K562 (cell line): Measurements from ENCODE around the gene MUC3A. TPM values are rescaled to one million over a fixed set of nuclear protein-coding genes. Genes with fewer than 3 reads are reported as not detected.

ENCODE experiments used
- CHCHD3 ChIP-seq: fragments of 250-450 bp; sonication (Bioruptor Pico); IDR thresholded peaks from 2 replicates; pipeline ENCODE4 v2.1.2; 2022; ENCODE audit warnings: mild to moderate bottlenecking
- DACH1 ChIP-seq: fragments of 450-650 bp; IDR thresholded peaks from 2 replicates; pipeline ENCODE4 v1.6.1; 2018; ENCODE audit not compliant: partially characterized antibody
- EHMT2 ChIP-seq: fragments of 450-650 bp; IDR thresholded peaks from 2 replicates; pipeline ENCODE4 v1.6.1; 2018; ENCODE audit warnings: antibody characterized with exemption
- HDAC6 ChIP-seq: IDR thresholded peaks from 2 replicates; pipeline ENCODE4 v1.6.1; 2012; ENCODE audit warnings: low read depth, mild to moderate bottlenecking, control low read depth, inconsistent platforms, low read length, moderate library complexity
- RBM17 ChIP-seq: fragments of 200-400 bp; formaldehyde crosslinking; IDR thresholded peaks from 2 replicates; pipeline ENCODE4 v1.6.1; 2017; ENCODE audit warnings: low read depth, mild to moderate bottlenecking, low read length, borderline replicate concordance
- SMC3 ChIP-seq: conservative IDR thresholded peaks from 2 replicates; pipeline ENCODE4 v1.6.1; 2011; ENCODE audit warnings: low read depth, low read length, improper control_type of control experiment; ENCODE audit not compliant: insufficient read depth
- SREBF2 ChIP-seq: sonication (generic); formaldehyde crosslinking; IDR thresholded peaks from 2 replicates; pipeline ENCODE4 v1.4.0; 2020; ENCODE audit warnings: mild to moderate bottlenecking, missing genetic modification reagents
- ZNF184 ChIP-seq: sonication (generic); formaldehyde crosslinking; IDR thresholded peaks from 2 replicates; pipeline ENCODE4 v1.5.0; 2020; ENCODE audit warnings: missing genetic modification reagents
- ZNF239 ChIP-seq: fragments of 250-450 bp; sonication (Bioruptor Pico); IDR thresholded peaks from 2 replicates; pipeline ENCODE4 v1.4.0; 2020; ENCODE audit warnings: mild to moderate bottlenecking
- ZNF778 ChIP-seq: fragments of 450-650 bp; formaldehyde crosslinking; IDR thresholded peaks from 2 replicates; pipeline ENCODE4 v1.4.0; 2020; ENCODE audit warnings: mild to moderate bottlenecking, moderate library complexity
- polyA plus RNA-seq, 8 experiments: library from polyadenylated mRNA; depleted of rRNA in 4 of 8; stranded (reverse) in 5 of 8; unstranded in 3 of 8; fragments of >200 nt; fragmentation: Nextera tagmentation in 2 of 8; fragmentation: Illumina TruSeq in 1 of 8; extraction: Ambion mirVana in 2 of 8; extraction: Trizol in 1 of 8; gene quantifications; 2 replicates each; pipeline versions ENCODE4 v1.2.1 to v1.2.3, GENCODE V29; 2011 to 2014; ENCODE audit warnings: inconsistent platforms in 1 of 8, missing spikeins in 1 of 8
- total RNA-seq, 7 experiments: library from RNA; depleted of rRNA in 6 of 7; stranded (reverse); fragments of >200 nt in 6 of 7; fragmentation: Illumina TruSeq in 2 of 7; extraction: Trizol in 2 of 7; gene quantifications; 2 replicates each; pipeline versions ENCODE4 v1.2.1 to v1.2.3, GENCODE V29; 2011 to 2021; ENCODE audit warnings: low replicate concordance in 1 of 7
- TF ChIP-seq, protein P1 (sequence below): fragments of 450-650 bp; IDR thresholded peaks from 2 replicates; pipeline ENCODE4 v1.6.1; 2016; ENCODE audit warnings: antibody characterized with exemption
- TF ChIP-seq, protein P2 (sequence below): fragments of 450-650 bp; IDR thresholded peaks from 2 replicates; pipeline ENCODE4 v1.6.1; 2016; ENCODE audit warnings: borderline replicate concordance
- TF ChIP-seq, protein P3 (sequence below): fragments of 250-450 bp; sonication (Bioruptor Pico); IDR thresholded peaks from 2 replicates; pipeline ENCODE4 v1.4.0; 2020; ENCODE audit warnings: mild to moderate bottlenecking
- TF ChIP-seq, protein P4 (sequence below): sonication (generic); formaldehyde crosslinking; IDR thresholded peaks from 2 replicates; pipeline ENCODE4 v1.8.0; 2022; ENCODE audit warnings: mild to moderate bottlenecking, low read depth, missing genetic modification reagents
- TF ChIP-seq, protein P5 (sequence below), 2 experiments: fragments of 450-650 bp in 1 of 2; sonication (generic) in 1 of 2; formaldehyde crosslinking in 1 of 2; IDR thresholded peaks in 1 of 2; conservative IDR thresholded peaks in 1 of 2; 2 replicates each; pipeline versions ENCODE4 v1.6.1 to v1.8.1; 2016 to 2023; ENCODE audit warnings: mild to moderate bottlenecking in 2 of 2, moderate library complexity in 2 of 2, inconsistent platforms in 1 of 2, missing genetic modification reagents in 1 of 2
- TF ChIP-seq, protein P6 (sequence below): sonication (generic); formaldehyde crosslinking; IDR thresholded peaks from 2 replicates; pipeline ENCODE4 v1.8.0; 2022; ENCODE audit warnings: missing genetic modification reagents, mild to moderate bottlenecking, borderline replicate concordance
- TF ChIP-seq, protein P7 (sequence below): sonication (generic); formaldehyde crosslinking; IDR thresholded peaks from 2 replicates; pipeline ENCODE4 v1.8.0; 2022; ENCODE audit warnings: mild to moderate bottlenecking, missing genetic modification reagents

Gene MUC3A
- total and polyA plus RNA-seq, 9 of the 15 experiments (the other 6 are each of a cell fraction or from before 2014, with no cell fraction given): 0.06 to 2.2 (median 0.20) TPM; not detected in 1

DNA sequence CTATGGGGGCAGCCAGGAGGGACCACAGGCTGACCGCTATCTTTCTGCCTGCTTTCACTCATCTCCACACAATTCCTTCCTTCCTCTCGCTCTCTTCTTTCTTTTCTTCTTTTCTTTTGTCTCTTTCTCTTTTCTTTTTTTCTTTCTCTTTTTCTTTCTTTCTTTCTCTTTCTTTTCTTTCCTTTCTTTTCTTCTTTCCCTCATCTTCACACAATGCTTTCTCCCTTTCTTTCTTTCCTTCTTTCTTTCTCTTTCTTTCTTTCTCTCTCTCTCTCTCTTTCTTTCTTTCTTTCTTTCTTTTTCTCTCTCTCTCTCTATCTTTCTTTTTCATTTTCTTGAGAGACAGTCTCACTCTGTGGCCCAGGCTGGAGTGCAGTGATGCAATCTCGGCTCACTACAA, 13.2 kb downstream of the MUC3A start (continued):
- TF ChIP-seq, protein P1, sequence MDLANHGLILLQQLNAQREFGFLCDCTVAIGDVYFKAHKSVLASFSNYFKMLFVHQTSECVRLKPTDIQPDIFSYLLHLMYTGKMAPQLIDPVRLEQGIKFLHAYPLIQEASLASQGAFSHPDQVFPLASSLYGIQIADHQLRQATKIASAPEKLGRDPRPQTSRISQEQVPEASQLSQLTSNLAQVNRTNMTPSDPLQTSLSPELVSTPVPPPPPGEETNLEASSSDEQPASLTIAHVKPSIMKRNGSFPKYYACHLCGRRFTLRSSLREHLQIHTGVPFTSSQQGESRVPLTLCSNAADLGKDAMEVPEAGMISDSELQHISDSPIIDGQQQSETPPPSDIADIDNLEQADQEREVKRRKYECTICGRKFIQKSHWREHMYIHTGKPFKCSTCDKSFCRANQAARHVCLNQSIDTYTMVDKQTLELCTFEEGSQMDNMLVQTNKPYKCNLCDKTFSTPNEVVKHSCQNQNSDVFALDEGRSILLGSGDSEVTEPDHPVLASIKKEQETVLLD: 0 out of 2 replicates have a peak, but pooled peaks have one; percentile 34
- TF ChIP-seq ZNF184 (no peak), RBM17 (no peak), ZNF778 (CRISPR knock-in tag) (no peak), ZNF239 (CRISPR knock-in tag) (no peak), SREBF2 (CRISPR knock-in tag) (no peak), DACH1 (no peak), SMC3 (no peak), CHCHD3 (no peak), EHMT2 (no peak), HDAC6 (no peak)
- TF ChIP-seq, protein P2, sequence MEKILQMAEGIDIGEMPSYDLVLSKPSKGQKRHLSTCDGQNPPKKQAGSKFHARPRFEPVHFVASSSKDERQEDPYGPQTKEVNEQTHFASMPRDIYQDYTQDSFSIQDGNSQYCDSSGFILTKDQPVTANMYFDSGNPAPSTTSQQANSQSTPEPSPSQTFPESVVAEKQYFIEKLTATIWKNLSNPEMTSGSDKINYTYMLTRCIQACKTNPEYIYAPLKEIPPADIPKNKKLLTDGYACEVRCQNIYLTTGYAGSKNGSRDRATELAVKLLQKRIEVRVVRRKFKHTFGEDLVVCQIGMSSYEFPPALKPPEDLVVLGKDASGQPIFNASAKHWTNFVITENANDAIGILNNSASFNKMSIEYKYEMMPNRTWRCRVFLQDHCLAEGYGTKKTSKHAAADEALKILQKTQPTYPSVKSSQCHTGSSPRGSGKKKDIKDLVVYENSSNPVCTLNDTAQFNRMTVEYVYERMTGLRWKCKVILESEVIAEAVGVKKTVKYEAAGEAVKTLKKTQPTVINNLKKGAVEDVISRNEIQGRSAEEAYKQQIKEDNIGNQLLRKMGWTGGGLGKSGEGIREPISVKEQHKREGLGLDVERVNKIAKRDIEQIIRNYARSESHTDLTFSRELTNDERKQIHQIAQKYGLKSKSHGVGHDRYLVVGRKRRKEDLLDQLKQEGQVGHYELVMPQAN: no peak
- TF ChIP-seq, protein P3, sequence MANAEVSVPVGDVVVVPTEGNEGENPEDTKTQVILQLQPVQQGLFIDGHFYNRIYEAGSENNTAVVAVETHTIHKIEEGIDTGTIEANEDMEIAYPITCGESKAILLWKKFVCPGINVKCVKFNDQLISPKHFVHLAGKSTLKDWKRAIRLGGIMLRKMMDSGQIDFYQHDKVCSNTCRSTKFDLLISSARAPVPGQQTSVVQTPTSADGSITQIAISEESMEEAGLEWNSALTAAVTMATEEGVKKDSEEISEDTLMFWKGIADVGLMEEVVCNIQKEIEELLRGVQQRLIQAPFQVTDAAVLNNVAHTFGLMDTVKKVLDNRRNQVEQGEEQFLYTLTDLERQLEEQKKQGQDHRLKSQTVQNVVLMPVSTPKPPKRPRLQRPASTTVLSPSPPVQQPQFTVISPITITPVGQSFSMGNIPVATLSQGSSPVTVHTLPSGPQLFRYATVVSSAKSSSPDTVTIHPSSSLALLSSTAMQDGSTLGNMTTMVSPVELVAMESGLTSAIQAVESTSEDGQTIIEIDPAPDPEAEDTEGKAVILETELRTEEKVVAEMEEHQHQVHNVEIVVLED: no peak
- TF ChIP-seq, protein P4, sequence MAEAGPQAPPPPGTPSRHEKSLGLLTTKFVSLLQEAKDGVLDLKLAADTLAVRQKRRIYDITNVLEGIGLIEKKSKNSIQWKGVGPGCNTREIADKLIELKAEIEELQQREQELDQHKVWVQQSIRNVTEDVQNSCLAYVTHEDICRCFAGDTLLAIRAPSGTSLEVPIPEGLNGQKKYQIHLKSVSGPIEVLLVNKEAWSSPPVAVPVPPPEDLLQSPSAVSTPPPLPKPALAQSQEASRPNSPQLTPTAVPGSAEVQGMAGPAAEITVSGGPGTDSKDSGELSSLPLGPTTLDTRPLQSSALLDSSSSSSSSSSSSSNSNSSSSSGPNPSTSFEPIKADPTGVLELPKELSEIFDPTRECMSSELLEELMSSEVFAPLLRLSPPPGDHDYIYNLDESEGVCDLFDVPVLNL (CRISPR knock-in tag): no peak
- TF ChIP-seq, protein P5, sequence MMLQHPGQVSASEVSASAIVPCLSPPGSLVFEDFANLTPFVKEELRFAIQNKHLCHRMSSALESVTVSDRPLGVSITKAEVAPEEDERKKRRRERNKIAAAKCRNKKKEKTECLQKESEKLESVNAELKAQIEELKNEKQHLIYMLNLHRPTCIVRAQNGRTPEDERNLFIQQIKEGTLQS (IDR thresholded peaks at IDR 0.05): peak; percentile 46; the same call in 1 of the 2 replicates
- TF ChIP-seq, protein P5 (CRISPR knock-in tag; conservative IDR thresholded peaks at IDR 0.05): no peak
- TF ChIP-seq, protein P6, sequence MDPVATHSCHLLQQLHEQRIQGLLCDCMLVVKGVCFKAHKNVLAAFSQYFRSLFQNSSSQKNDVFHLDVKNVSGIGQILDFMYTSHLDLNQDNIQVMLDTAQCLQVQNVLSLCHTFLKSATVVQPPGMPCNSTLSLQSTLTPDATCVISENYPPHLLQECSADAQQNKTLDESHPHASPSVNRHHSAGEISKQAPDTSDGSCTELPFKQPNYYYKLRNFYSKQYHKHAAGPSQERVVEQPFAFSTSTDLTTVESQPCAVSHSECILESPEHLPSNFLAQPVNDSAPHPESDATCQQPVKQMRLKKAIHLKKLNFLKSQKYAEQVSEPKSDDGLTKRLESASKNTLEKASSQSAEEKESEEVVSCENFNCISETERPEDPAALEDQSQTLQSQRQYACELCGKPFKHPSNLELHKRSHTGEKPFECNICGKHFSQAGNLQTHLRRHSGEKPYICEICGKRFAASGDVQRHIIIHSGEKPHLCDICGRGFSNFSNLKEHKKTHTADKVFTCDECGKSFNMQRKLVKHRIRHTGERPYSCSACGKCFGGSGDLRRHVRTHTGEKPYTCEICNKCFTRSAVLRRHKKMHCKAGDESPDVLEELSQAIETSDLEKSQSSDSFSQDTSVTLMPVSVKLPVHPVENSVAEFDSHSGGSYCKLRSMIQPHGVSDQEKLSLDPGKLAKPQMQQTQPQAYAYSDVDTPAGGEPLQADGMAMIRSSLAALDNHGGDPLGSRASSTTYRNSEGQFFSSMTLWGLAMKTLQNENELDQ (CRISPR knock-in tag): no peak
- TF ChIP-seq, protein P7, sequence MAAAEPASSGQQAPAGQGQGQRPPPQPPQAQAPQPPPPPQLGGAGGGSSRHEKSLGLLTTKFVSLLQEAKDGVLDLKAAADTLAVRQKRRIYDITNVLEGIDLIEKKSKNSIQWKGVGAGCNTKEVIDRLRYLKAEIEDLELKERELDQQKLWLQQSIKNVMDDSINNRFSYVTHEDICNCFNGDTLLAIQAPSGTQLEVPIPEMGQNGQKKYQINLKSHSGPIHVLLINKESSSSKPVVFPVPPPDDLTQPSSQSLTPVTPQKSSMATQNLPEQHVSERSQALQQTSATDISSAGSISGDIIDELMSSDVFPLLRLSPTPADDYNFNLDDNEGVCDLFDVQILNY (CRISPR knock-in tag): no peak
